AG04450 (cell line): ENCODE data around the gene NUP107. TPM values are rescaled to one million over a fixed set of nuclear protein-coding genes. Genes with fewer than 3 reads are reported as not detected.

Experiments used
- CTCF ChIA-PET: fragments of 300-600, 350-600 bp; formaldehyde crosslinking; extraction: SDS; loops from one replicate; lab custom pipeline; 2022; ENCODE audit warnings: antibody characterized with exemption, inconsistent platforms; lab: Charles Lee
- POLR2A ChIA-PET: fragments of 350-600 bp; formaldehyde crosslinking; extraction: SDS; loops from one replicate; lab custom pipeline; 2021; ENCODE audit warnings: antibody characterized with exemption, inconsistent platforms; lab: Yijun Ruan, JAX
- DNase-seq: peaks from one replicate; pipeline ENCODE4 v3.0.0-alpha.2; 2011; ENCODE audit warnings: low read depth, low spot score
- H3K27ac ChIP-seq: one replicate; pipeline ENCODE4 v1.5.1; 2012; ENCODE audit warnings: low read depth, low read length, control low read depth
- H3K27me3 ChIP-seq: one replicate; pipeline ENCODE4 v1.6.0; 2012; ENCODE audit warnings: low read length; ENCODE audit not compliant: control insufficient read depth, insufficient read depth
- H3K4me3 ChIP-seq: 2 replicates; pipeline ENCODE4 v1.5.1; 2011; ENCODE audit warnings: mild to moderate bottlenecking, low read depth, low read length, control low read depth
- H3K9me3 ChIP-seq: 2 replicates; pipeline ENCODE4 v1.5.1; 2012; ENCODE audit warnings: low read length; ENCODE audit not compliant: control insufficient read depth, insufficient read depth
- CTCF ChIP-seq: IDR thresholded peaks from 2 replicates; pipeline ENCODE4 v1.5.1; 2011; ENCODE audit warnings: low read depth, low read length, control low read depth, inconsistent platforms
- polyA plus RNA-seq: library from polyadenylated mRNA; depleted of rRNA; stranded (reverse); fragments of >200 nt; gene quantifications from 2 replicates; pipeline ENCODE4 v1.2.3, GENCODE V29; 2011

The NUP107 gene
- polyA plus RNA-seq, 1 experiment = 46.7 TPM

DNA sequence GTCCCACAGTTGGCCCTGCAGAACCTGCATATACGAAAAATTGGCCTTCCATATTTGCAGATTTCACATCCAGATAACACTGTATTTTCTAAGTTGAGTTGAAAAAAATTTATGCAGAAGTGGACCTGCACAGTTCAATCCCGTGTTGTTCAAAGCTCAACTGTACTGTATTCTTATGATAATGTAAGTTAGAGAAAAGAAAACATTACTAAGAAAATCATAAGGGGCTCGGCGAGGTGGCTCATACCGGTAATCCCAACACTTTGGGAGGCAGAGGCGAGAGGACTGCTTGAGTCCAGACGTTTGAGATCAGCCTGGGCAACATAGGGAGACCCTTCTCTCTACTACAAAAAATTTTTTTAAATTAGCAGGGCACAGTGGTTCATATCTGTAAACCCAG lies 41.0 kb downstream of the NUP107 start:
- DNase-seq = no peak
- H3K9me3 ChIP-seq = no peaks in the 10 kb centered on the region
- no peak overlapping the region for H3K27ac ChIP-seq
- ChIA-PET CTCF (interaction anchor here (1.4 kb wide), 1 partner anchor 80 kb away, joined by 6 read pairs; the partner anchor contains the start of gene MDM2), POLR2A (interaction anchor here (0.7 kb wide), 2 partner anchors 208 to 280 kb away, joined by 5 to 6 read pairs; no protein-coding TSS in a partner anchor)
- H3K4me3 ChIP-seq = no peak overlapping the region
- H3K27me3 ChIP-seq = no peaks in the 10 kb centered on the region
- no peak for TF ChIP-seq CTCF

- CTCF ChIA-PET = no interaction called here
- Histone ChIP-seq H3K4me3 (no peak overlapping the region), H3K27me3 (no peaks in the 10 kb centered on the region), H3K27ac (peak overlapping the region; percentile 73), H3K9me3 (no peaks in the 10 kb centered on the region)
- POLR2A ChIA-PET = interaction anchor here (0.6 kb wide), 1 partner anchor 82 kb away, joined by 4 read pairs; no protein-coding TSS in a partner anchor
- peak; percentile 30 for DNase-seq
- TF ChIP-seq CTCF = no peak
Measured at GRCh38 chr12:68733661-68734071, 46.9 kb downstream of the NUP107 start.

DNA sequence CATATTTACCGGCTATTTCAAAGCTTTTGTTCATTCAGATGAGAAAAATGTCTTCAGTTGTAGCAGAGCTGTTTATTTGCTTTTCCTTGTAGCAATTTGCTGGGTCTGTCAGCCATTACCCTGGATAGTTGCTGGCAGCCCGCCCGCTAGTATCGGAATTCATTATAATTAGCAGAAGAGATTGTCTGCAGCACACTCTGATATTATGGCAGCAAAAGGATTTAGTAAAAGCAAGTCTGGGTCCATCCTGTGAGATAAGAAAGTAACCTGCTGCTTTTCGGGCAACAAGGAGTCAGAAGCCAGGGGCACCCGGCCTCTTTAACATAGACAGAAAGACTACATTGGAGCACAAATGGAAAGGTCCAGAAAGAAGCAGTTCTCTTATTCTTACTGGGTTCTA lies 53.1 kb downstream of the NUP107 start:
- no peak for DNase-seq
- Histone ChIP-seq H3K27me3 (no peaks in the 10 kb centered on the region), H3K4me3 (no peak overlapping the region), H3K27ac (no peak overlapping the region), H3K9me3 (no peaks in the 10 kb centered on the region)
- ChIA-PET POLR2A (no interaction called here), CTCF (no interaction called here)
- TF ChIP-seq CTCF = no peak

- no peaks in the 10 kb centered on the region for H3K9me3 ChIP-seq
- no peak for TF ChIP-seq CTCF
- CTCF ChIA-PET = no interaction called here
- no peak overlapping the region for H3K4me3 ChIP-seq
- DNase-seq = no peak
- no peak overlapping the region for H3K27ac ChIP-seq
- no peaks in the 10 kb centered on the region for H3K27me3 ChIP-seq
- POLR2A ChIA-PET = no interaction called here
Measured at GRCh38 chr12:68743356-68743755, 56.6 kb downstream of the NUP107 start.

DNA sequence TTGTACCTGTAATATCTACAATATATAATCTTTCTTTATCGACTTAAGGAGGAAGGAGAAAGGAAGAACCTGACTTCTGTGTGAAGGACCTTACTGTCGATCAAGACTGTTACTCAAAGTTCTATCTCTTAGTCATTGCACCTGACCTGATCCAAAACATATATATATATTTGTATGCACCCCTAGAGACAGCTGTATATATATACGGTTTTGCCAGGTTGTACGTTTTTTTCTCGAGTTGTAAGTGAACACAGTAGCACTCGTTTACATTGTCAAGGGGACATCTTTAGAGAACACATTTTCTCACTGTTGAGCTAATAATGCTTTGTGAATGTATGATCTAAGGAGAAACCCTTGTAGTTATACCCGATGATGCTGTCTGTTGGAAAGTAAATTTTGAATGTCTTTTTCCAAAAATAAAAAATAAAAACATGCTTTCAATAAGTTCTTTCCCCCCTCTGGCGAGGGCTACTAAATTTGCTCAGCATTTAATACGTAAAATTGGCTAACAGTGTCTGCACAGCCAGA lies 58.7 kb downstream of the NUP107 start:
- Histone ChIP-seq H3K27me3 (no peaks in the 10 kb centered on the region), H3K27ac (no peak overlapping the region), H3K4me3 (peak overlapping the region; percentile 81), H3K9me3 (no peaks in the 10 kb centered on the region)
- no peak for DNase-seq
- POLR2A ChIA-PET = interaction anchor here (0.9 to 3.0 kb wide), 3 partner anchors 63 to 425 kb away, joined by 3 to 31 read pairs (median 4); partner anchors contain the start of gene MDM2
- CTCF ChIA-PET = no interaction called here
- no peak for TF ChIP-seq CTCF
